NCI-H82 treated with DMSO at 0.1 percent for 48 hours (cell line): ENCODE results near the gene JMJD4.
"Not testable (repeated sequence)": the region's sequence is repeated elsewhere in the genome, so short reads cannot be mapped to it uniquely, and the experiment has no call there.

ENCODE experiments used
- DNase-seq: peaks from one replicate; lab custom pipeline; 2025; ENCODE audit not compliant: unreplicated experiment; lab: John Stamatoyannopoulos, UW

JMJD4 gene

DNA sequence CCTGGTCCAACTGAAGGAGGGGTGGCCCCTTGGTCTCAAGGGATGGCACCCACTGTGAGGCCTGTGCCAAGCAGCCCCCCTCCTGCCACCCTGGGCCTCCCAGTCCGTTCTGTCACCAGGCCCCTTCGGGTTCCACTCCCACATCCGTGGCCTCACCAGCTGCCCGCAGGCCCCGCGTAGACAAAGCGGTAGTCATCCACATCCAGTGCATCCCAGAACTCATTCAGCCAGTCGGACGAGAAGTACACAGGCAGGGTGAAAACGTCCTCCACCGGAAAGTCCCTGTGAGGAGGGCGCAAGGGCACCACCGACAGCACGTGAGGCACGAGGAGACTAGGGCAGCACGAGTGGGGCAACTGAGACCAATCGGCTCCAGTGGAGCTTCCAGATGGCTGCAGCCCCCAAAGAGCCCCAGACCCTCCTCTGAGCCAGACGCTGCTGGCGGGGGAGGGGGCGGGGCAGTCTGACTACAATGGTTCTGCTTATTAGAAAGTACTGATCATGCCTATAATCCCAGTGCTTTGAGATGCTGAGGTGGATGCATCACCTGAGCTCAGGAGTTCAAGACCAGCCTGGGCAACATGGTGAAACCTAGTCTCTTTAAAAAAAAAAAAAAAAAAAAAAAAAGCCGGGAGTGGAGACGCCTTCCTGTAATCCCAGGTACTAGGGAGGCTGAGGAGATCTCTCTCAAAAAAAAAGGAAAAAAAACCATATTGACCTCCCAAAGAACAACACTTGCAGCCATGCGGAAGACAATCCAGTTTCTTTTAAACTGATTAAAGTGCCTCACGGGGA lies 1.2 kb downstream of the JMJD4 start:
- no peak for DNase-seq

- no peak for DNase-seq
These were observed 1.8 kb downstream of the JMJD4 start for GRCh38 chr1:227733309-227733705.

GRCh38 chr1:227732586-227733308 lies 2.4 kb downstream of the JMJD4 start:
- no peak for DNase-seq

- DNase-seq = no peak
These were observed 3.2 kb downstream of the JMJD4 start for GRCh38 chr1:227731696-227732585.

- DNase-seq = no peak
These were observed 3.8 kb downstream of the JMJD4 start for GRCh38 chr1:227731241-227731677.

- DNase-seq = no peak
These were observed 4.4 kb downstream of the JMJD4 start for GRCh38 chr1:227730630-227731151.

- DNase-seq = peak; percentile 18
These were observed 5.0 kb downstream of the JMJD4 start for GRCh38 chr1:227729881-227730629.

DNA sequence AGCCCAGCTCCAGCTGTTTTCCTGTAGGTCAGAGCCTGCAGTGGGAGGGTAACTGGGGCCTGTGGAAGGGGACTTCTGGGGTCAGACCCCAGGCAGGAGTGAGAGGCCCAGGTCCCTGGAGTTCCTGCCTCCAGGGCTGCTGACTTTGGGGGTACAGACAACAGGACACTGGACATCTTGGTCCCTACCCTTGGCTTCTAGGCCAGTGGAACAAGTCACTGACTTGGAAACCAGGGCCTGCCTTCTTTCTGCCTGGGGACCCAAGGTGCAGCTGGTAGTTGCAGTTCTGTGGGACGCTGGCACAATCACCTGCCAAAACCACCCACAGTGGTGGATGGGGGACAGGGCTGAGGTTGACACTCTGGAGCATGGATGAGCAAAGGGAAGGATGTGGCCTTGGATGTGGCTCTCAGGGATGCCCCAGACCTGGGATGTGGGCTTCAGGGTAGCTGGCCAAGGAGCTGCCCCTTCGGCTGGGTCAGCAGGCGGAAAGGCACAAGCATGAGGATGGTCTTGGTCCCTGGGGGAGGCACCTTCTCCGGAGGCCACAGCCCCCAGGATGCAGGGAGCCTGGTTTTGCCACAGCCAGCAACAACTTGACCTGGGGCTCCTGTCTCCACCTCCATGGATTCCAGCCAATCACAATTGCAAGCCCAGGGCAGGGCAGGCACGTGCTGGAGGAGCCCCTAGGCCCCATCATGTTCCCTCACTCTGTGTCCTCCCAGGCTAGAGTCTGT lies 5.8 kb downstream of the JMJD4 start:
- DNase-seq = no peak

DNA sequence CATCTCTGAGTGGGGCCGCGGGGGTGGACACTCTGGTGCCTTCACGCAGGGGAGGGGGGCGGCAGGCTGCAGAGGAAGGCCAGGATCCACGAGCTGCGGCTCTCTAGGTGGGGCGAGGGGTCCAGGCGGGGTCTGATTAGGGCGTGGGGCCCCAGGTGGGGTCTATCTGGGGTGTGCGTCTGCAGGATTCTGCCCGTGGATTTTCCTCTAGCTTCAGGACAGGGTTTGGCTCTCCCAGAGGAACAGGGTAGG lies 6.3 kb downstream of the JMJD4 start:
- DNase-seq = no peak

GRCh38 chr1:227728059-227728891 lies 6.8 kb downstream of the JMJD4 start:
- peak; percentile 57 for DNase-seq

- DNase-seq = no peak
These were observed 8.0 kb downstream of the JMJD4 start for GRCh38 chr1:227726924-227727599.

GRCh38 chr1:227726318-227726717 lies 8.8 kb downstream of the JMJD4 start:
- DNase-seq = no peak

- no peak for DNase-seq
These were observed 10.1 kb downstream of the JMJD4 start for GRCh38 chr1:227725046-227725445.

GRCh38 chr1:227723474-227723873 lies 11.6 kb downstream of the JMJD4 start:
- no peak for DNase-seq

DNA sequence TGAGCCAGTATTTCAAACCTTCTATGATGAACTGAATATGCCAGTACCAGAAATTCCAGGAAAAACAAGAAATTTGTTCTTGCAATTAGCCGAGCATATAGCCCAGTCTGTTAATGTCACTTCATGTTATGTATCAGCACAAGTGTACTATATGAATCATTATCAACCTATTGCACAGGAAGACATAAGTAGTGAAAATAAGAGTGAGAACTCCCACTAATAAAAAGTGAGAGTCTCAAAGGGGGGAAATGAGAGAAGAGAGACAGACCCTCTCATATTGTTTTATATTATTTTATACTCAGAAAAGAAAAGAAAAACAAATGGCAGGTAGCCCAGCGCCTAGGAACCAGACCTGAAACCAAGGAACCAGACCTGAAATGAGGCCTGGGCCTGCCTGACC lies 16.2 kb downstream of the JMJD4 start:
- DNase-seq = no peak

DNA sequence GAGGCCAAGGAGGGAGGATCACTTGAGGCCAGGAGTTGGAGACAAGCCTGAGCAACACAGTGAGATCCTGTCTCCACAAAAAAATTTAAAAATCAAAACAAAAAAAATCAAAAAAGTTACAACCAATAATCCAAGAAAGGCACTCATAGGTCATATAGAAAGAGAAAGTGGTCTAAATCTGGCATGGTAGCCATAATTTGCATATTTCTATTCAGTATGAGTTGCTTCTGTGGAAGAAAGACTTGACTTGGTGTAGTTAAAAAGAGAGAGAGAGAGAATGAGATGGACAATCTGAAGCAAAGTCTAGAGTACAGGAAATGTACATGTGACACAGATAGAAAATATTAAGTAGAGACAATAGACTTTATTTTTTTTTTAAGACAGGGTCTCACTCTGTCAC lies 22.5 kb downstream of the JMJD4 start:
- DNase-seq = no peak

- DNase-seq = not testable (repeated sequence)
These were observed 24.6 kb downstream of the JMJD4 start for GRCh38 chr1:227710474-227710873.

- no peak for DNase-seq
These were observed 25.7 kb downstream of the JMJD4 start for GRCh38 chr1:227709451-227709850.

DNA sequence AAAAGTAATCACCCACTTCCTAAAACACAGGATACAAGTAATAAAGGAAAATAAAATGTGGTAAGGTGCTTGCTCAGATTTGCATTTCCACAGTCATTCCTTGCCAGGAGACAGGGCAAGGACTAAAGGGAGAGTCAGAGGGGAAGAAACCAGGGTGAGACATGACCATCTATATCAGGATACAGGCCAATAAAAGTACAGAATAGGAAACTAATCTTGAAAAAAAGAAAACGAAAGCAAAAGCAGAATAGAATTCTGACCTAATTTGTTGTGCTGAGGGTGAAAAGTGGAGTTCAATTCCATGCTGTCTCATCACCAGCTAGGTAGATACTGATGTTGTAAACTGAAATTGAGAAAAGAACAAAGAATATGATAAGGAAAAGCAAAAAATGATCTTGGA lies 27.3 kb downstream of the JMJD4 start:
- DNase-seq = no peak
